Chondrocyte (in vitro differentiated cells): ENCODE results near the gene DNAJC10. TPM values are rescaled to one million over a fixed set of nuclear protein-coding genes. Genes with fewer than 3 reads are reported as not detected.
"Not testable (repeated sequence)": the region's sequence is repeated elsewhere in the genome, so short reads cannot be mapped to it uniquely, and the experiment has no call there.

Experiments used
- DNase-seq: peaks from one replicate; pipeline ENCODE4 v3.0.0; 2021; ENCODE audit warnings: mixed read lengths, low spot score
- H3K27ac Mint-ChIP-seq: one replicate; pipeline ENCODE4 v1.8.0; 2021; ENCODE audit warnings: mild to moderate bottlenecking, moderate library complexity, mixed read lengths; ENCODE audit not compliant: unreplicated experiment
- H3K27me3 Mint-ChIP-seq: 2 replicates; pipeline ENCODE4 v1.8.0; 2021; ENCODE audit warnings: low read depth, mixed read lengths
- H3K36me3 Mint-ChIP-seq: 2 replicates; pipeline ENCODE4 v1.8.0; 2021; ENCODE audit warnings: low read depth, mixed read lengths
- H3K4me1 Mint-ChIP-seq: 2 replicates; pipeline ENCODE4 v1.8.0; 2021; ENCODE audit warnings: low read depth, mild to moderate bottlenecking, mixed read lengths
- H3K4me3 Mint-ChIP-seq: one replicate; pipeline ENCODE4 v1.8.0; 2021; ENCODE audit warnings: mild to moderate bottlenecking, moderate library complexity, mixed read lengths; ENCODE audit not compliant: unreplicated experiment
- H3K9me3 Mint-ChIP-seq: 2 replicates; pipeline ENCODE4 v1.8.0; 2021; ENCODE audit warnings: low read depth, mixed read lengths
- CTCF ChIP-seq: fragments of 200-600 bp; sonication (generic); IDR thresholded peaks from 2 replicates; pipeline ENCODE4 v1.5.0; 2021; ENCODE audit warnings: antibody characterized with exemption, mild to moderate bottlenecking, moderate library complexity
- total RNA-seq: library from RNA; stranded (reverse); gene quantifications from 3 replicates; pipeline ENCODE4 v1.2.1, GENCODE V29; 2021

DNAJC10 gene
- total RNA-seq, 1 donor from 2014 or later, result 178 TPM

GRCh38 chr2:182767578-182767977, 51.5 kb downstream of the DNAJC10 start:
- peaks cover 42% of the 10 kb centered on the region for H3K36me3 Mint-ChIP-seq
- DNase-seq, result no peak
- peaks cover 30% of the 10 kb centered on the region for H3K9me3 Mint-ChIP-seq
- H3K27me3 Mint-ChIP-seq, result no peaks in the 10 kb centered on the region
- peak; percentile 80 for TF ChIP-seq CTCF
- H3K27ac Mint-ChIP-seq, result no peak overlapping the region
- H3K4me1 Mint-ChIP-seq, result peaks cover 2% of the 10 kb centered on the region
- H3K4me3 Mint-ChIP-seq, result no peak overlapping the region

GRCh38 chr2:182768950-182769349, 52.9 kb downstream of the DNAJC10 start:
- Mint-ChIP-seq H3K9me3 (peaks cover 36% of the 10 kb centered on the region), H3K36me3 (peaks cover 46% of the 10 kb centered on the region)
- not testable (repeated sequence) for H3K27ac Mint-ChIP-seq, H3K4me3 Mint-ChIP-seq, H3K27me3 Mint-ChIP-seq, DNase-seq, H3K4me1 Mint-ChIP-seq

- H3K27me3 Mint-ChIP-seq, result no peaks in the 10 kb centered on the region
Measured at GRCh38 chr2:182779323-182779722, 63.3 kb downstream of the DNAJC10 start.

GRCh38 chr2:182781099-182781498, 65.0 kb downstream of the DNAJC10 start:
- peaks cover 15% of the 10 kb centered on the region for H3K36me3 Mint-ChIP-seq
- not testable (repeated sequence) for H3K27ac Mint-ChIP-seq, H3K27me3 Mint-ChIP-seq, H3K4me1 Mint-ChIP-seq, DNase-seq, H3K4me3 Mint-ChIP-seq, H3K9me3 Mint-ChIP-seq

More at GRCh38 chr2:182779323-182779722, 63.3 kb downstream of the DNAJC10 start:
- H3K4me3 Mint-ChIP-seq, result no peak overlapping the region
- peaks cover 4% of the 10 kb centered on the region for H3K9me3 Mint-ChIP-seq
- H3K36me3 Mint-ChIP-seq, result peaks cover 15% of the 10 kb centered on the region
- DNase-seq, result no peak
- no peak overlapping the region for H3K27ac Mint-ChIP-seq
- H3K4me1 Mint-ChIP-seq, result no peaks in the 10 kb centered on the region
- TF ChIP-seq CTCF, result no peak

GRCh38 chr2:182782686-182783085, 66.6 kb downstream of the DNAJC10 start:
- not testable (repeated sequence) for H3K27me3 Mint-ChIP-seq, DNase-seq, H3K9me3 Mint-ChIP-seq, H3K4me3 Mint-ChIP-seq, H3K4me1 Mint-ChIP-seq, H3K27ac Mint-ChIP-seq
- H3K36me3 Mint-ChIP-seq, result peaks cover 18% of the 10 kb centered on the region

GRCh38 chr2:182784058-182784706, 68.1 kb downstream of the DNAJC10 start:
- H3K9me3 Mint-ChIP-seq, result peaks cover 4% of the 10 kb centered on the region
- peaks cover 18% of the 10 kb centered on the region for H3K36me3 Mint-ChIP-seq
- no peak for TF ChIP-seq CTCF
- no peaks in the 10 kb centered on the region for H3K27me3 Mint-ChIP-seq
- peaks cover 3% of the 10 kb centered on the region for H3K4me1 Mint-ChIP-seq
- H3K4me3 Mint-ChIP-seq, result no peak overlapping the region
- DNase-seq, result no peak
- H3K27ac Mint-ChIP-seq, result no peak overlapping the region

GRCh38 chr2:182784777-182785176, 68.7 kb downstream of the DNAJC10 start:
- no peak for DNase-seq
- TF ChIP-seq CTCF, result peak; percentile 94
- Mint-ChIP-seq H3K36me3 (peaks cover 18% of the 10 kb centered on the region), H3K9me3 (peaks cover 4% of the 10 kb centered on the region), H3K27ac (no peak overlapping the region), H3K27me3 (no peaks in the 10 kb centered on the region), H3K4me1 (peaks cover 3% of the 10 kb centered on the region), H3K4me3 (no peak overlapping the region)
